ENCODE measurements around the gene UCP2. TPM values are rescaled to one million over a fixed set of nuclear protein-coding genes. Genes with fewer than 3 reads are reported as not detected.

UCP2 gene
- total RNA-seq, 4 donors from 2014 or later = 16.8 to 284 (median 56.7) TPM

DNA sequence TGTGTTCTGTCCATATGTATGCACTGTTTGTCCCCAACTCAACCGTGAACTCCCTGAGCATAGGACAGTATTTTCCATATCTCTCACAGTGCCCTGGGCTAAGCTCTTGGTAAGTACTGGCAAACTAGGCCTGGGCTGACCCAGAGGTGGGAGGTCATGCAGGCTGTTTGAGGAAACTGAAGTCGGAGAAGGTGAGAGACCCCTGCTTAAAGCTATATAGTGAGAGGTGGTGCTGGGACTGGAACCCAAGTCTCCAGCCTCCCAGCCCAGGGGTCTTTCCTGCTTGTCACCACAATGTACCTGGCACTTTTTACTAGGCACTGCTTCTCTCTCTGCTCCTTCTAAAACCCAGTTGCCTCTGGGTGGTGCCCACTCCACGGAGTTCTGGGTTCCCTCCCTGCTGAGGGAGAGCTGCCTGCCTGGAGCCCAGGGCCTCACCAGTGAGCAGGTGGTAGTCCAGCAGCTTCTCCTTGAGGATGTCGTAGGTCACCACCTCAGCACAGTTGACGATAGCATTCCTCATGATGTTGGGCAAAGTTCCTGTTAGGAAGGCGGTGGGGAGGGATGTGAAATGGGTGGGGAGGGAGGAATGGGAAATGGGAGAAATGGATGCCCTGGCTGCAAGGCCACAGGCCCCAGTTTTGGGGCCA, 21.5 kb upstream of the UCP2 start:
- no peaks in the 10 kb centered on the region for H3K27me3 ChIP-seq
- no peaks in the 10 kb centered on the region for H3K9me3 ChIP-seq
- H3K36me3 ChIP-seq = peaks cover 3 to 62% of the 10 kb centered on the region in 2 donors
- in situ Hi-C loops (cut with MboI; ENCODE audit: low sequenced_read_pairs in 4 of 4) = no loop called here
- peak overlapping the region; percentile 96 to 99 (median 98) for H3K27ac ChIP-seq
- H3K4me1 ChIP-seq = peaks cover 31 to 43% of the 10 kb centered on the region in 2 donors
- TF ChIP-seq POLR2A (IDR thresholded peaks at IDR 0.05) = no peak
- TF ChIP-seq, protein P1, sequence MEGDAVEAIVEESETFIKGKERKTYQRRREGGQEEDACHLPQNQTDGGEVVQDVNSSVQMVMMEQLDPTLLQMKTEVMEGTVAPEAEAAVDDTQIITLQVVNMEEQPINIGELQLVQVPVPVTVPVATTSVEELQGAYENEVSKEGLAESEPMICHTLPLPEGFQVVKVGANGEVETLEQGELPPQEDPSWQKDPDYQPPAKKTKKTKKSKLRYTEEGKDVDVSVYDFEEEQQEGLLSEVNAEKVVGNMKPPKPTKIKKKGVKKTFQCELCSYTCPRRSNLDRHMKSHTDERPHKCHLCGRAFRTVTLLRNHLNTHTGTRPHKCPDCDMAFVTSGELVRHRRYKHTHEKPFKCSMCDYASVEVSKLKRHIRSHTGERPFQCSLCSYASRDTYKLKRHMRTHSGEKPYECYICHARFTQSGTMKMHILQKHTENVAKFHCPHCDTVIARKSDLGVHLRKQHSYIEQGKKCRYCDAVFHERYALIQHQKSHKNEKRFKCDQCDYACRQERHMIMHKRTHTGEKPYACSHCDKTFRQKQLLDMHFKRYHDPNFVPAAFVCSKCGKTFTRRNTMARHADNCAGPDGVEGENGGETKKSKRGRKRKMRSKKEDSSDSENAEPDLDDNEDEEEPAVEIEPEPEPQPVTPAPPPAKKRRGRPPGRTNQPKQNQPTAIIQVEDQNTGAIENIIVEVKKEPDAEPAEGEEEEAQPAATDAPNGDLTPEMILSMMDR (IDR thresholded peaks at IDR 0.05 in 4 of 5, conservative IDR thresholded peaks at IDR 0.05 in 1 of 5) = no peak
- intact Hi-C loops (cut with DNase I; ENCODE audit: low total_unique reads) = no loop called here
- no peak for ATAC-seq
- peak overlapping the region in 1 of 4 donors; percentile 89 for H3K4me3 ChIP-seq
- DNase-seq = no peak

DNA sequence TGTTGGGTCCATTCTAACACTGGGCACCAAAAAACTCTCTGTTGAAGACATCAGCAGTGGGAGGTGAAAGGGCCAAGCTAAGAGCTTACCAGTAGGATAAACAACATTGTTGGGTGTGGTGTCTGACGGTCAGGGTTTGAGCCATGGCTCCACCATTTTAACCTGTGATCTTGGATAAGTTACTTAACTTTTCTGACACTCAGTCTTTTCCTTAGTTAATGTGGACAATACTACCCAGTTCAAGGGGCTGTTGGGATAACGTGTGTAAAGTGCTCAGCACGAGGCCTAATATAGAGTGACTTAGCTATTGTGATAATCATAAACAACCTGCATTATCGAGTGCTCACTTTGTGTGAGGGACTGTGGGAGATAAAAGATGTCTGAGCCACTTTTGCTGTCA, 20.2 kb upstream of the UCP2 start:
- no peak for DNase-seq
- peaks cover 30 to 42% of the 10 kb centered on the region in 2 donors for H3K4me1 ChIP-seq
- intact Hi-C loops (cut with DNase I; ENCODE audit: low total_unique reads) = no loop called here
- H3K9me3 ChIP-seq = no peaks in the 10 kb centered on the region
- TF ChIP-seq POLR2A (IDR thresholded peaks at IDR 0.05) = no peak
- TF ChIP-seq, protein P1 (IDR thresholded peaks at IDR 0.05 in 4 of 5, conservative IDR thresholded peaks at IDR 0.05 in 1 of 5) = no peak
- H3K36me3 ChIP-seq = peaks cover 3 to 62% of the 10 kb centered on the region in 2 donors
- H3K4me3 ChIP-seq = no peak overlapping the region
- in situ Hi-C loops (cut with MboI; ENCODE audit: low sequenced_read_pairs in 4 of 4) = no loop called here
- ATAC-seq = no peak
- peak overlapping the region; percentile 47 to 99 (median 82) for H3K27ac ChIP-seq
- no peaks in the 10 kb centered on the region for H3K27me3 ChIP-seq

DNA sequence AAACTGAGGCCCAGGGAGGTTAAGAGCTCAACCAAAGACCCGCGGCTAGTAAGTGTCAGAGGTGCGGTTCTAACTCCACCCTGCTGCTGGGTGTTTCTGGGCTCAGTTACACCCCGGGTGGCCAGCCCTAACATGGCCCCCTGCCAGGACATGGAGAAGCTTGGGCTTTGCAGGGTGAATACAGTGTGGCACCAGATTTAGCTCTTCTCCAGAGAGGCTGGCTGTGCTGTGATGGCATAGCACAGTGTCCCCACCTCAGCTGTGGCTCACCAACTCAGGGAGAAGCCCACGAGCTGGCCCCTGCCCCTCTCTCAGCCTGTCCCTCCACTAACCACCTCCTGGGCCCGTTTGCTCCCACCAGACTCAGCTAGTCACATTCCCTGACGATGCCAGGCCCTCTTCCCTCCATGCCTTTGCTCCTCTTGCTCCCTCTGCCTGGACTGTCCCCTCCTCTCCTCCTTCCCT, 19.2 kb upstream of the UCP2 start:
- Histone ChIP-seq H3K27me3 (no peaks in the 10 kb centered on the region), H3K9me3 (no peaks in the 10 kb centered on the region), H3K27ac (peak overlapping the region; percentile 47 to 99 (median 82)), H3K4me1 (peaks cover 28 to 42% of the 10 kb centered on the region in 2 donors), H3K36me3 (peaks cover 3 to 53% of the 10 kb centered on the region in 2 donors), H3K4me3 (no peak overlapping the region)
- ATAC-seq (peak; percentile 8 to 18), DNase-seq (peak in 1 of 2 donors; percentile 52)
- intact Hi-C loops (cut with DNase I; ENCODE audit: low total_unique reads) = no loop called here
- in situ Hi-C loops (cut with MboI; ENCODE audit: low sequenced_read_pairs in 4 of 4) = no loop called here
- TF ChIP-seq, protein P1 (IDR thresholded peaks at IDR 0.05 in 4 of 5, conservative IDR thresholded peaks at IDR 0.05 in 1 of 5) = no peak
- TF ChIP-seq POLR2A (IDR thresholded peaks at IDR 0.05) = peak in 1 of 2 donors; percentile 22

DNA sequence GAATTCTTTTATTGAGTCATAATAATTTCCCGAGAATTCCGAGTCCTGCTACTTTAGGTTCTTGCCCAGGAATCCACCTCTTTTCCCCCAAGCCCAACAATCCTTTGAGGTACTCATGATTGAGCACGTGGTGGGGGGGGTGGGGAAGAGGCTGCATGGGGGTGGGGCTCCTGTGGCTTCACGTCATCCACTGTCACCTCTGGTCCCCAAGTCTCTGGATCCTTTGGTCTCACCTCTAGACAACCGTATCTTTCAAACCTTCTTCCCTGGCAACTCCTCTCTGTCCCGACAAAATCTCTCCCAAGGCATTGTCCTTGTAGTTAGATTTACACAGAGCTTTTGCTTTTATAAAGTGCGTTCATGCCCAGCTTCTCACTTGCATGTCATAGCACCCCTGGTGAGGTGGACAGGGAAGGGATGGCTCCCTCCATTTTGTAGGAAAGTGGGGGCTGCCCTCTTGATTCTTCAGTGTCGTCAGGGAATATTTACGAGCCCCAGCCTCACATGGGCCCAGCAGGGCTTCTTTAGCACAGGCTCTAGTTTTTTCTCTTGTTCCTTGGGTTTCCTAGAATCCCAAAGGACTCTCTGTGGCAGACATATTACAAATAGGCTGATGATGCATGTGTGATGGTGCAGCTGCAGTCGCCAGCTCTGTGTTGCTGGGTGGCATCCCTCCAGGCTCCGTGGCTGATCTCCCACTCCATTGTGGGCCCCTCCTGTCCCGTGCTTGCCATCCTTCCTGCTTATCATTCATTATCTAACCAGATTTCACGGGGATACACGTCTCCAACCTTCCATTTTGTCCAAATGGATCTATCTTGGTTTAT, 17.9 kb upstream of the UCP2 start:
- in situ Hi-C loops (cut with MboI; ENCODE audit: low sequenced_read_pairs in 4 of 4) = no loop called here
- TF ChIP-seq, protein P1 (IDR thresholded peaks at IDR 0.05 in 4 of 5, conservative IDR thresholded peaks at IDR 0.05 in 1 of 5) = no peak
- TF ChIP-seq POLR2A (IDR thresholded peaks at IDR 0.05) = peak in 1 of 2 donors; percentile 7
- H3K4me1 ChIP-seq = peaks cover 16 to 35% of the 10 kb centered on the region in 2 donors
- no peaks in the 10 kb centered on the region for H3K27me3 ChIP-seq
- intact Hi-C loops (cut with DNase I; ENCODE audit: low total_unique reads) = no loop called here
- DNase-seq = peak in 1 of 2 donors; percentile 15
- H3K4me3 ChIP-seq = no peak overlapping the region
- ATAC-seq = no peak
- H3K36me3 ChIP-seq = peaks cover 3 to 42% of the 10 kb centered on the region in 2 donors
- H3K27ac ChIP-seq = peak overlapping the region; percentile 47 to 99 (median 82)
- H3K9me3 ChIP-seq = no peaks in the 10 kb centered on the region
